RKO (cell line): ENCODE measurements around the gene CALML4.
"Not testable (repeated sequence)": the region's sequence is repeated elsewhere in the genome, so short reads cannot be mapped to it uniquely, and the experiment has no call there.

Experiments
- DNase-seq: peaks from one replicate; pipeline ENCODE4 v3.0.0-alpha.2; 2016; ENCODE audit warnings: low spot score

Gene CALML4

DNA sequence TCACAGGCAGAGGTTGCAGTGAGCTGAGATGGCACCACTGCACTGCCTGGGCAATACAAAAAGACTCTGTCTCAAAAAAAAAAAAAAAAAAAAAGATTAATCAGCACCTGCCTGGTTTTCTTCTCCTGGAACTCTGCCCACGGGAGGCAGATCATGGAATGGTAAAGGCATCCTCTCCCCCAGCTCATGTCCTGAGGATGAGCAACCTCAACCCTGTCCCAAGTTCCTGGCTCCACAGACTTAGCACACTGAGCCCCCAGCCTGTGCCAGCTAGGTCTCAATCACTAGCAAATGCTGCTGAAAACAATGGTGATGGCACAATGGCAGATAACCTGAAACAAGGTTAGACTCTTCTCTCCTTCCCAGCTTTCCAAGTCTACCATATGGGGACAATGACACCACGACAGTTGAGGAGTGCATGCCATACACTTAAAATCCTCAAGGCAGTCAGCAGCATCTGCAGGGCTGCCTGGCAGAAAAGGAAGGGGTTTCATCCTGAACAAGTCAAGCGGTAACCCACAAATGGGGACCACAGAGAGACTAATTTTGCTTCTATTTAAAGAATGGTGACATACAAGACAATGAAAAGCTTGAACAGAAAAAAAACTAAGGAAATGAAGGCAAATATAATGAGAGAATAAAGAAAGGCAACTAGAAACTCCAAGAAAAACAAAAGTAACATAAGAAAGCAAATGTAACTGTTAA is 19.6 kb upstream of the CALML4 start:
- no peak for DNase-seq

DNA sequence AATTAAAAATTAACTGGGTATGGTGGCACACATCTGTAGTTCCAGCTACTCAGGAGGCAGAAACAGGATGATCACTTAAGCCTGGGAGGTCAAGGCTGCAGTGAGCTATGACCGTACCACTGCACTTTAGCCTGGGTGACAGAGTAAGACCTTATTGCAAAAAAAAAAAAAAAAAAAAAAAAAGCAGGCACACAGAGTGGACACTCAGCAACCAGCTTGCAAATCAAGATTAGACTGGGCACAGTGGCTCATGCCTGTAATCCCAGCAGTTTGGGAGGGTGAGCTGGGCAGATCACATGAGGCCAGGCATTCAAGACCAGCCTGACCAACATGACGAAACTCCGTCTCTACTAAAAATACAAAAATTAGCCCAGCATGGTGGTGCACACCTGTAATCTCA is 19.0 kb upstream of the CALML4 start:
- DNase-seq = no peak

DNA sequence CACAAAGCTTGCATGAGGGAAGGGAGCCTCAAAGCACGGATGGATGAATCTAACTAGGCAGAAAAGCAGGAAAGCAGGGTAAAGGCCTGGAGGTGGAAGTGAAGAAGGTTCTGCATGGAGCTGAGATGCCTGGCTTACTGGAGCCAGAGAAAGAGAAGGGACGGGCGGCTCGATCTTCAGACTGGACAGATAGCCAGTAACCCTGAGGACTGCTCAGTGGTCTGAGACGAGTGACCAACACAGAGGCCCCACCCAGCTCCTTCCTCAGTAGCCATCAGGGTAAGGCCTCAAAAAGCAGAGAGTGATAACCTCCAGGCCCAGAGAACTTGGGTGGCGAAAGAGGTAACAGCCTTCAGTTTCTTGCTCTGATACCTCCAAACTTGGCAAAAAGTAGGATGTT is 18.0 kb upstream of the CALML4 start:
- DNase-seq = no peak

DNA sequence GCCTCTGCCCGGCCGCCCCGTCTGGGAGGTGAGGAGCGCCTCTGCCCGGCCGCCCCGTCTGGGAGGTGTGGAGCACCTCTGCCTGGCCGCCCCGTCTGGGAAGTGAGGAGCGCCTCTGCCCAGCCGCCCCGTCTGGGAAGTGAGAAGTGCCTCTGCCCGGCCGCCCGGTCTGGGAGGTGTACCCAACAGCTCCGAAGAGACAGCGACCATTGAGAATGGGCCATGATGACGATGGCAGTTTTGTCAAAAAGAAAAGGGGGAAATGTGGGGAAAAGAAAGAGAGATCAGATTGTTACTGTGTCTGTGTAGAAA is 17.3 kb upstream of the CALML4 start:
- not testable (repeated sequence) for DNase-seq

DNA sequence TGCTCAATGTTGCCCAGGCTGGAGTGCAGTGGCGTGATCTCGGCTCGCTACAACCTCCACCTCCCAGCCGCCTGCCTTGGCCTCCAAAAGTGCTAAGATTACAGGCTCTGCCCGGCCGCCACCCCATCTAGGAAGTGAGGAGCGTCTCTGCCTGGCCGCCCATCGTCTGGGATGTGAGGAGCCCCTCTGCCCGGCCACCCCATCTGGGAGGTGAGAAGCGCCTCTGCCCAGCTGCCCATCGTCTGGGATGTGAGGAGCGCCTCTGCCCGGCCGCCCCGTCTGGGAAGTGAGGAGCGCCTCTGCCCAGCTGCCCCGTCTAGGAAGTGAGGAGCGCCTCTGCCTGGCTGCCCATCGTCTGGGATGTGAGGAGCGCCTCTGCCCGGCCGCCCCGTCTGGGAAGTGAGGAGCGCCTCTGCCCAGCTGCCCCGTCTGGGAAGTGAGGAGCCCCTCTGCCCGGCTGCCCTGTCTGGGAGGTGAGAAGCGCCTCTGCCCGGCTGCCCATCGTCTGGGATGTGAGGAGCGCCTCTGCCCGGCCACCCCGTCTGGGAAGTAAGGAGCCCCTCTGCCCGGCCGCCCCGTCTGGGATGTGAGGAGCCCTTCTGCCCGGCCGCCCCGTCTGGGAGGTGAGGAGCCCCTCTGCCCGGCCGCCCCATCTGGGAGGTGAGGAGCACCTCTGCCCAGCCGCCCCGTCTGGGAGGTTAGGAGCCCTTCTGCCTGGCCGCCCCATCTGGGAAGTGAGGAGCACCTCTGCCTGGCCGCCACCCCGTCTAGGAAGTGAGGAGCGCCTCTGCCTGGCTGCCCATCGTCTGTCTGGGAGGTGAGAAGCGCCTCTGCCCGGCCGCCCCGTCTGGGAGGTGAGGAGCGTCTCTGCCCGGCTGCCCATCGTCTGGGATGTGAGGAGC is 16.6 kb upstream of the CALML4 start:
- not testable (repeated sequence) for DNase-seq

DNA sequence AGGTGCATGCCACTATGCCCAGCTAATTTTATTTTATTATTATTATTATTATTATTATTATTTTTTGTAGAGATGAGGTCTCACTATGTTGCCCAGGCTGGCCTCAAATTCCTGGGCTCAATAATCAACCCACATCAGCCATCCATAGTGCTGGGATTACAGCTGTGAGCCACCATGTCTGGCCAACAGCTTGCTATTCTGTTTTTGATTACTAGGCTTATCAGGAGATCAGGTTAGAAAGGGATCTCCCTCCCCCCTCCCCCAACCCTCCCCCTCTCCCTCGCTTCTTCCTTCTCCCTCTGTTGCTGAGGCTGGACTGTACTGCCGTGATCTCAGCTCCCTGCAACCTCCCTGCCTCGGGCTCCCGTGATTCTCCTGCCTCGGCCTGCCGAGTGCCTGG is 15.8 kb upstream of the CALML4 start:
- DNase-seq = no peak

DNA sequence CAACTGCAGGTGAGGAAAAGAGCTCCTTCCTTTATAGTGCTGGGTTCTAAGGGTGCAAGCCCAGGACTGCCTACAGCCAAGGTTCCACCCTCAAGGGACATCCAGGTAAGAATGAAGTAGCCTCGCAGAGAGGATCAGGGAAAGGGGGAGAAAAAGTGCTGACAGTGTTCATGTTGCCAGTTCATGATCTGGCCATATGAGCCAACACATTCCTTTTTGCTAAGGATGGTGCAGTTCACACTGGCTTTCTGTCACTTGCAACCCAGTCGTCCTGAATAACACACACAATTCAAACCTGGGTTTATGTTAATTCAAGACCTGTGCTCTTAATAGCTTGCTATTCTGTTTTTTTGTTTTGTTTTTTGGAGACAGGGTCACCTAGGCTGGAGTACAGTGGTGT is 15.4 kb upstream of the CALML4 start:
- no peak for DNase-seq

DNA sequence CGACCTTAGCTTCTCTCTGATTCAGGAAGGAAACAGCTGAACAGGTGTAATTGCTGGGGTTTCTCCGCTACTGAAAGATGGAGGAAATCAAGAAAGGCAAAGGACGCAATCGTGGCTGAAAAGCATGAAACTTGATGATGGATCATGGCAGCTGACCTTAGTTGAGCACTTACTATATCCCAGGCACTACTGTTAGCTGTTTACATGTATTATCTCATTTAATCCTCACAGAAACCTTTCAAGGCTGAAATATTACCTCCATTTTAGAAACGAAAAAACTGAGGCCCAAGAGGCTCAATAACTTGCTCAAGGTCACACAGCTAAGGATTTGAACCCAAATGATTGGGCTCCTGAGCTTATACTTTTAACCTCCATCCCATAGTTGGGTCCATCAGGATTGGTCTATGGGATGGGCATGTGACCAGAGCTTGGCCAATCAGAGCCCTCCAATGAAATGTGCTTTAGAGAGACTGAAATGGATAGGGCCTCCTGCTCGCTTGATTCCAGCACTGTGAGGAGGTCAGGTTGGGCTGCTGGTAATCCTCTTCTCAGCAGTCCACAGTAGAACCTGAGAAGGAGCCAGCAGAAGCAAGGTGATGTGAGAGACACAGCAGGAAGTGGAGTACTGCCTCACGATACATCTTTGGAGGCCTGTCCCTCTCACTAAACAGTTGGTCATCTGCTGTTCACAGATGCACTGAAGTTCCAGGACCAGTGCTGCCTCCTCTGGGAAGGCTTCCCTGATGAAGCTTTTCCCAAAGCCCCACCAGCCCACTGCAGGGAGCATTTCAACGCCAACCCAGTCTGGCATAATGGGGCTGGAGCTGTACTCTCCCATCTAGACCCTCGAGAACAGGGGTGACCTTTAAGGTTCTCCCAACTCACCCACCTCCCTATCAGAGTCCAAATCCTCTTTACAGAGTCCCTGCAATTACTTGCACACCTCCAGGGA is 14.0 kb upstream of the CALML4 start:
- no peak for DNase-seq

DNA sequence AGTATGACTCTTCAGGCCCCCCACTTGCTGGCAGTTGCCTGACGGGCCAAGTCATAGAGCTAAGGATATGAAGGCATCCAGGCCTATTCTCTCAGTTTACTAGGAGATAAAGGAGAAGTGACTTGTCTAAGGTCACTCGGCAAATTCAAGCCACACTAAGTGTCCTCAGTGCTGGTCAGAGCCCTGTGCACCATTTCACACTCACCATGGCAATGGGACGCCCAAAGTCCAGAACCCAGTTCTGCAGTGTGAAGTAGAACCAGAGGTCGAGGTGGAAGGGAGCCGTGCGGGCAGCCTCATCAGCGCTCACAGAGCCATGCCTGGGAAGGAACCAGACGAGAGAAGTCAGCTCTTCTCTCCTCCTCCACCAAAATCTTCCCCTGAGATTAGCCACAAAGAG is 13.2 kb upstream of the CALML4 start:
- no peak for DNase-seq

DNA sequence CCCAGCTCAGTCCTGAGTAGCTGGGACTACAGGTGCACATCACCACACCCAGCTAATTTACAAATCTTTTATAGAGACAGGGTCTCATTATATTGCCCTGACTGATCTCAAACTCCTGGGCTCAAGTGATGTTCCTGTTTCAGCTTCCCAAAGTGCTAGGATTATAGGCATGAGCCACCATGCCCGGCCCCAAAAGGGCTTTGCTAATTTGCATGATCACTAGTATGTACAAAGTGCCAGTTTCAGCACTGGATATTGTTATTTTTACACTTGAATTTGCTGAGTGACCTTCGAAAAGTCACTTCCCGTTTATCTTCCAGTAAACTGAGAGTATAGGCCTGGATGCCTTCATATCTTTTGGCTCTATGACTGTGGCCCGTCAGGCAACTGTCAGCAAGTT is 12.2 kb upstream of the CALML4 start:
- DNase-seq = no peak

DNA sequence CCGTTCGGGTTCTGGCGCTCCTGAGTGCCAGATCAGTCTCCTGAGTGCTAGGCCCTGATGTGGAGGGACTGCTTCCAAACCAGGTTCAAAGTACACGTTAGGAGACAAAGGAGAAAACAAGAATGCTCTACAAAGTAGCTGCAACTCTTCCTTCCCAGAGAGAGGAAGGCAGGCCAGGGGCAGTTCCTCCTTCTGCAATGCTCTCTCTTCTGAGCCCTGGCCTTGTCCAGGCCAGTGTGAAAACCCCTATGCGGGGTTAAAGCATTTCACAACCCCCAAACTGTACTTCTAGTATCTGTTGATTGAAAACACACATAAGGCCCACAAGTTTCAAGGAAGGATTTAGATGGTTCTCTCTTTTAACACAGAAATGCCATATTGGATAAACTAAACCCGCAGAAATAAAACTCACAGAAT is 9.7 kb upstream of the CALML4 start:
- DNase-seq = no peak

DNA sequence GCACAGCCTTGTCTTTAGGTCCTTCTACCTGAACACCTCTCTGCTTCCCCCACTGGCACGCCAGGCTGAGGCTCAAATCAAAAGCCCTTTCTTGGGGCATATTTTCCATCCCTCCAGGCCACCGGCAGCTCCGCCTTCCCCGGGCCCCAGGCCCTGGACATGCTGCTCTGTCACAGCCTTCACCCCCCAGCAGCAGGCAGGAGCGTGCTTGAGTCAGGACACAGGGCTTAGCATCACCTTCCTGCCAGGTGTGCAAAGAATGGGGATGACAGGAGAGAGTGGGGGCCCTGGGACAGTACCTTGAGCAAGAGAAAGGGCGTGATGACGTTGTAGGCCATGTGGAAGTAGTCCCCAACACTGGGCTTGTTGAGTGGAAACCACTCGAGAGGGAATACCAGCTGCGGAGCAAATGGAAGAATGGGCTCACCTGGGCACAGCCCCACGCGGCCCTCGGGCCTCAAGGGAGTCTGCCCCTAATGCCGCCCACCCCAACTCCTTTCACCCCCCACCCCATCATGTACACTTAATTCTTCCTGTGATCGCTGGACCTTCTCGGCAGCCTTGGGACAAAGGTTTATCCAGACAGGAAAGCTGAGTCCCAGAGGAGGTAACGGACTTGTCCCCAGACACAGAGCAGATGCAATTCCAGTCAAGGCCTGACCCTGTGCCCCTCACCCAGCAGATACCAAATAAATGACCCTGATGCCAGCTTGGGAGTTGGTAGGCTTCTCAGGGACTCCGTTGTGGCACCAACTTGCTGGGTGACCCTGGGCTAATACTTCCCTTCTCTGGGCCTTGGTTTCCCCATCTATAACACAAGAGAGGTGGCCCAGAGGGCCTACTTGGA is 9.1 kb upstream of the CALML4 start:
- DNase-seq = no peak

DNA sequence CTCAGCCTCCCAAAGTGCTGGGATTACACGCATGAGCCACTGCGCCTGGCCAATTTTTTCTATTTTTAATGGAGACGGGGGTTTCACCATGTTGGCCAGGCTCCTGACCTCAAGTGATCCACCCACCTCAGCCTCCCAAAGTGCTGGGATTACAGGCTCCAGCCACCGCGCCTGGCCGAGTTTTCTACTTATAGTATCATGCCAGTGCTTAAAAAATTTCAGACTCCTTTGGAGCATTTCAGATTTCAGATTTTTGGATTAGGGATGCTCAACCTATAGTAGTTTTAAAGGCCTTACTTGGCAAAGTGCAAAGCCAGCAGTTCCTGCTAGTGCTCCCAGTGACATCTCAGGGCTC is 8.3 kb upstream of the CALML4 start:
- DNase-seq = not testable (repeated sequence)

DNA sequence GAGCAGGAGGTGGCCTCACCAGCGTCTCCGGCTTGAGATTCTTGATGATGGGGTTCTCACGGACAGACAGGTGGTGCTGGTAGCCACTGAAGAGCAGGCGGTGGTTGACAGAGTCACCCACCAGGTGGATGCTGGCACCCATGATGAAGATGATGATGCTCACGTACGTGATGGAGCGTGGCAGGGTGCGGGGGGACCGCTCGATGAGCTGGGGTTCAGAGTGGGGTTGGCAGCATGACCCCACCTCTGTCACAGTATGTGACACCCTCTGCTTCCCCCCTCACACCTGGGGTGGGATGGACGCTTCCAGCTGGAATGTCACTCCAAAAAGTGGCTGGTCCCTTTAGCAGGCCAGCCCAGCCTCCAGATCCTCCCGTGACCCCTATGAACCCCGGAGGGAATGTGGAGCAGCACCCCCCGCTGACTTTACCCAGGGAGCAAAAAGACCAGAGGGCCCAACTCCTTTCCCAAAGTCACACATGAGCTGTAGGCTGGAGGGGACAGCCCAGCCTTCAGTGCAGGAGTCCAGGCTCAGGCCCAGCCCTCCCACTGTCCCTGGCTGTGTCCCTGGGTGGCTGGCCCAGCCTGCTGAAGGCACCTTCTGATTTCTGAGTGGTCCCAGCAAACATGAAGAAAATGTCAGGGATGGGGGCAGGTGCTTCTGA is 6.7 kb upstream of the CALML4 start:
- no peak for DNase-seq

DNA sequence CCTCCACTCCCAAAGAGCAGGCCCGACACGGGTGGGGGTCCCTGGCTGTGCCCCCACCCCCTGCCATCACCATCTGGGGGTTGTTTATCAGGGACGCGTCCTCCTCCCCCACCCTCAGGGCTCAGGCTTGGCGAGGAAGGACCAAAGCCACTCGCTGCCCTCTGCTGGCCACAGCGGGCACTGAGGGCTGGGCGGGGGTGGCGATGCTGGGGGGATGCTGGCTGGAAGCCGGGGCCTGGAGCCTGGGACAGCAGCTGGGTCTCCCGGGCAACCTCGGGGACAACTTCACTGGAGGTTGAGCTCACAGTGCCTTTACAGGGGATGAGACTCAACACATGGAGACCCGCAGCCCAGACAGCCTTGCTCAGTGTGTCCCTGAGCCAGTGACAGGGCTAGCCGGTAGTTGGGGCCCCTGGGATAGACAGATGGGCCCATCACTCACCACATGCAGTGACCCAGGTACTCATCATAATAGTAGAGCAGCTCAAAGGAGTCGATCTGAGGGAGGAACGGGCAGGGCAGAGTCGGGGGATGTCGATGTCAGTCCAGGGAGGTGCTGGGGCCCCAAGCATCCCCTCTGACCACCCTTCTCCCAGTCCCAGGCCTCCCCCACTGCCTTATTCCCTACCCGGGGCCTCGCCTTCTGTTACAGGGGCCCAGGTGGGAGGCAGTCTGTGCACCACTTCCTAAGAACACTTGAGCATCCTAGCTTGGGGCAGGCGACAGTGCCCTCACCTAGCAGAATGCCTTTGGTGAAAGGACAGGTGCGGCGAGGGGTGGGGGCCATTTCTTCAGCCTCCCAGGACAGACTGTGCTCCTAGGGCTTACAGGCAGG is 5.9 kb upstream of the CALML4 start:
- DNase-seq = no peak

DNA sequence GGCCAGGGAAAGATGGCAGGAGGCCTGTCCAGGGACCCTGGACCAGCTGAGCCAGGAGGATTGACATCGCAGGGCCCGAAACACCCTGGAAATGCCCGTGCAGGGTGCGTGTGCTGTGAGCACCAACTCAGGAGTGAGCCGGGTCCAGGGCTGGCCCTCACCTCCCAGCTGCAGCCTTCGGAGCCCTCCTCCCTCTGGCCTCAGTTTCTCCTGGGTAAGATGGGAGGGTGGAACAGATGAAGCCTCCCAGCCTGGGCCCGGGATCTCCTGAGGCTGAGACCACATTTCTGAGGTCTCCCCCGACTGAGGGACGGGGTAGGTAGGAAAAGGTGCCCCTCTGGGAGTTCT is 5.3 kb upstream of the CALML4 start:
- no peak for DNase-seq

DNA sequence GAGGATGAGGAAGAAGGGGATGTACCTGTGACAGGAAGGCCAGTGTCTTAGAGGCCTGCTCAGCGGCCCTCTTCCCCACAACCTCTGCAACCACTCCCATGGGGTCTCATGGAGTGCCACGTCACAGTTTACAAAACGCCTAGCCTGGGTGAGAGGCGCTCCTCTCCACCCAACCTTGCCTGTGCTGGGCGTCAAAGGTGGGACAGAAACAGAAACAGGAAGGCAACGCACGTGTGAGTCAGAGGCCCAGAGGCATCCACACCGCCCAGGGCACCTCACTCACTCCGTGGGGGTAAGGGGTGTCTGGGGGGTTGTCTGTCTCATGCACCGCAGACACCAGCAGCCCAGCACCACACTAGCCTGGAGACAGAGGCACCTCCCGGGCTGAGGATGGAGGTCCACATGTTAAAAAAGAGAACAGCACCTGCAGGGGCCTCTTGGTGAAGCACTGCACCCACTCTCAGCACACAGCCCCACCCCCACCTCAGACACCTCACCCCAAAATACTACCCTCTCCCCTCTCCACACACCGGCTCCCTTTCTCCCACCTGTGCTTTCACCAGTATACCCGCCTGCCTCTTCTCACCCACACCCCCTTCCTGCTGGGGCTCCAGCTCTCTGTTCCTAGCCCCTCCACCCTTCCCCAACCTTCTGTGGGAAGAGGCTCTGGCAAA is 4.7 kb upstream of the CALML4 start:
- DNase-seq = no peak

DNA sequence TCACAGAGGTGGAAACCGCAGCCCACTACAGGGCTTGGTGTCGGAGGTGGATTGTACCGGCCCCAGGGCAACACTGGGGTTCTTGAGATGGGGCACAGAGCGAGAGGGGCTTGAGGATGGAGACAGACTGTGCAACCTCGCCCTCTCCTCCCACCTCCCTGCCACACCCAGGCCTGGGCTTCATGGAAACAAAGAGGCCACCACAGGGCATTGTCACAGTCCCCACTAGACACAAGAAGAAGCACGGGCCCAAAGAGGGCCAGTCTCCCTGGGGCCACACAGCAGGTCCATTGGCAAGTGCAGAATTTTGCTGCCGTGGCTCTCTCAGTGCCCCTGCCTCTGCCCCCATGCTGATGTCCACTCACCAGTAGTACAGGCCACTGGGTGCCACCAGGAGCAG is 4.1 kb upstream of the CALML4 start:
- DNase-seq = no peak

DNA sequence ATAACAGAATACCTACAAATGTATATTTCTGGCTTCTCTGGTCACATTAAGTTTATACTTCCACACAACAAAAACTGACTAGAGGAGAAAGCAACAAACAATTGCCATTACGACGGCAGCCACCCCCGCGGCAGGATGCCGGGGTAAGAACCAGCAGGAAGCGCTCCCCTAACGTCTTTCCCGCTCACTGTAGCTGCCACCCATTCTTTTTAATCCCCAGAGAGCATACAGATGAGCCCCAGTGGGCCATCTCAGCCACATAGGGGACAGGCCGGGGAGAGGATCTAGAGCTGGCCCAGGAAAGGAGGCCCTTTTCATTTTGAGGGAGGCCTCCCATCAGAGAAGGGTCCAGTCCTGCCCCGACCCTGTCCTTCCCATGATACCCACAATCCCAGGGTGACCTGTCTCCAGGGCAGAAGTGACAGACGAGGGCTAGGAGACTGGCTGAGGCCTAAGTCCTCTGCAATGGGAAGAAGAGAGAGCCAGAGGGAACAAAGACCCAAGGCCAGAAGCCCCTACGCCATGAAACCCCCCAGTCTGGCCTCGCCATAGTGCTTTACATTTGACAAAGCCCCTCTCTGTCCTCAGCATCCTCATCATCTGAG is 3.6 kb upstream of the CALML4 start:
- DNase-seq = no peak
